Activated CD8-positive, alpha-beta memory T cell treated with anti-CD3 and anti-CD28 coated beads for 1 hour (primary cell): ENCODE data around the gene DPEP3.
A peak's percentile ranks its signal among the peaks of the same experiment; 100 is the strongest.
"Not testable (repeated sequence)": the region's sequence is repeated elsewhere in the genome, so short reads cannot be mapped to it uniquely, and the experiment has no call there.

Experiments
- DNase-seq, 2 donors: peaks; one replicate each; pipeline ENCODE4 v3.0.0-alpha.2; 2020; ENCODE audit warnings: low read depth in 1 of 2; ENCODE audit errors: extremely low read depth in 1 of 2

Gene DPEP3

DNA sequence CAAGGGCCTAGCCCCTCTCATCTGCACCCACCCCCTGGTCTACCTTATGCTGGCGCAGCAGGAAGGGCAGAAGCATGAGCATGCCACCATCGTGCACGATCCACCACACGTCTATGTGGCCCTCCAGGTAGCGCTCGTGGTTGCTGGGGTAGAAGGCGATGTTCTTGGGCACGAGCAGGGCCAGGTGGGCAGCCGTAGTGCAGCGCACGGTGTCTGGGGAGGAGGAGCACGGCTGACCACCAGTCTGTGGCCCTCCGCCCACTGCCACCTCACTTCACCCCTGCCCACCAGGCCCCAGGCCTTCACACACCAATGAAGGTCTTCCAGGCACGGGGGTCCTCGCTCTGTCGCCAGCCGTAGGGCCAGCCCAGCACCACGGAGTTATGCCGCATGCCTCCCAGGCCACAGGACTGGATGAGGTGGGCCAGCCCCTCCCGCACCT, 34.1 kb downstream of the DPEP3 start:
- no peak for DNase-seq

DNA sequence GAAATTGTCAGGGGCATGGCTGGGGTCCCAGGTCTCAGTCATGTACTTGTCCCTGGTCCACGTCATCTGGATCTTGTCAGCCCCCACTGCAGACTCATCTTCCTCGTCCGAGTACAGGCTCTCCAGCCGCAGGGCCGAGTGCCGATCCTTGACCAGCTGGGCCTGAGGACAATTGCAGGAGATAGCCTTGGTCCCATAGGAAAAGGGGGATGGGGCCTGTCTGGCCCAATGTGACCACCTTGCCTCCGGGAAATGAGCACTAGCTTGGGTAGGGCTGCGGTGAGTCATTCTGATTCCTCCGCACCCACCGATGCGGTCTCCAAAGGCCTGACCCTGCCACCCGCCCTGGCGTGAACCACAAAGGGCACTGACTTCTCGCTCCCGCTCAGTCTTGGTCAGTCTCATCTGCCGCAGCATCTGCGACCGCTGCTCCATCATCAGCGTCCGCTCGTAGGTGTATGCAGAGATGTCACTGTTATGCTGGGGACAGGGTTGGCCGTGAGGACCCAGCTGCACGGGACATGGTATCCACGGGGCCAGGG, 34.8 kb downstream of the DPEP3 start:
- DNase-seq, result no peak

DNA sequence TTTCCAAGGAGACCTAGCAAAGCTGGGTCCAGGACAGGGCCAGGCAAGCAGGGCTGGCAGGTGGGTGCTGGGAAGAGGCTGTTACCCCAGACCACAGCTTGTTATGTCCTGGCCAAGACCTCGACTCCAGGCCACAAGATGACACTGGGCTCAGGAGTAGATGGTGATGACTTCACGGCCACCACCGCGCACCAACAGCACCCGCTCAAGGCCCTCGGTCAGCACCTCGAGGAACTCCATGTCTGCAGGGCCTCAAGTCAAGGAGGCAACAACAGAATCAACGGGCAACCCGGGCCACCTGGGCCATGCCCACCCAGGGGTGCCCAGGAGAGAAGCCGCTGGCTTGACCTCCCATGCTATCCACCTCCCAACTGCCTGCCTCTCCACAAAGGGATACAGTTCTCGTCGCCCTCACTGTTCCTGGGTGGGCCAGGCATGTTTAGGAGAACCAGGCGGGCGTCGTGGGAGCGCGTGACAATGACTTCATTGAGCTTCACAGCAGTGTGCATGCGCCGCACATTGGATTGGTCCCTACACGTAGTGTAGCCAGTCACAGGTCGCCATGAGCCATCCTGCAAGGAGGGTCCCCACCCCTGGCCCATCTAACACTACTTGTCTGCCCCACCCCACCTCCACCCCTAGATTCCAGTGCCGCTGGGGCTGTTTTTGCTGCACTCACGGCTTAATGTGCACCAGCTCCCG, 35.5 kb downstream of the DPEP3 start:
- no peak for DNase-seq

DNA sequence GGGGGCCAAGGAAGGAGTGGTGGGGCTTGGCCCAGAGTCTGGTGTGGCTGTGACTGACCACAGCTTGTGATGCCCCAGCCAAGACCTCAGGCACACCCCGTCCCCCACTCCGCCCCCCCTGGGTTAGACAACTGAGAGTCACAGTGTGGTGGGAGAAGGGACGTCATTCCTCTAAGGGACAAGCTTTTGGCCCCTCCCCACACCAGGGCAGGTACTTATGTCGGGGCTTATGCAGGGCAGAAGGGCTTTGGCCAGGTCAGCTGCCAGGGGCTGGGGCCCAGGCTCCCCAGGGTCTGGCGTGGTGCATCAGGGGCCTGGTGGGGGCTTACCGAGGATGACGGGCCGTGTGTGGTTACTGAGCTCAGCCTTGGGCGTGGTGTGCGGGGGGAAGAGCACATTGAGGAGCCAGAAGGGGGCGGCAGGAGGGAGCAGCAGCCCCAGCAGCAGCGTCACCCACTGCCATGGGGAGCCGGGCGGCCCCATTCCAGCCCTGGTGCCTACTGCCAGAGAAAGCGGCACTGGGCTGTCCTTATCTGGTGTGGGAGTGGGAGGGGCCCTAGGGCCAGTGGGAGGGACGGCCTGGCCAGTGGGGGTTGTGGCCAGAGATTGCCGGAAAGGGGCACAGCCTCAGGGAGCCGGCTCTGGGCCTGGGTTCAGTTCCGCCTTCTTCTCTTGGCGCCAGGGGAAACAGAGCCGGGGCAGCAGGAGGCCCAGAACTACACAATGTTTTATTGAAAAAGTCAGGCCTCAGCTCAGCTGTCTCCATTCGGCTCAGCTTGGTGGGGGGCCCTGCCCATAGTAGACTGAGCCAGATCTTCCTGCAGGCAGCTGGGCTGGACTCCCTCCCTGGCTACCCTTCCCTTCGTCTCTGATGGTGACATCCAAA, 36.4 kb downstream of the DPEP3 start, which contains the start of gene LCAT:
Gene LCAT, minus strand, starts transcription at position 502 of the 886 bp plus-strand sequence. Its CDS starts 19 bp downstream, at position 483.
- DNase-seq, result no peak

DNA sequence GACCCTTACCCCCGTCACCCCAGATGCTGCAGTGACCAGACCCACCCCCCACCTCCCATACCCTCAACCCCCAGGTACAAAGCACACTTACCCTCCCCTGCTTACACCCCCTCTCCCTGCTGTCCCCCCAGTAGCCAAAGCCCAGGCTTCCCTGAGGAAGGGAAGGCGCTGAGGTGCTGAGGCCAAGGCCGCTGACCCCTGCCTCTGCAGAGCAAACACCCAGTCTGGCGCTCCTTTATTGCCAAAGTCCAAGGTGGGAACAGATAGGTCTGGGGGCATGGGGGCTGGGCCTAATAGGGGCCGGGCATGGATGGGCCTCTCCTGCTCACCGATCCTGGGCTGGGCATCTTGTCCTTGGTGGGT, 37.1 kb downstream of the DPEP3 start:
- no peak for DNase-seq

DNA sequence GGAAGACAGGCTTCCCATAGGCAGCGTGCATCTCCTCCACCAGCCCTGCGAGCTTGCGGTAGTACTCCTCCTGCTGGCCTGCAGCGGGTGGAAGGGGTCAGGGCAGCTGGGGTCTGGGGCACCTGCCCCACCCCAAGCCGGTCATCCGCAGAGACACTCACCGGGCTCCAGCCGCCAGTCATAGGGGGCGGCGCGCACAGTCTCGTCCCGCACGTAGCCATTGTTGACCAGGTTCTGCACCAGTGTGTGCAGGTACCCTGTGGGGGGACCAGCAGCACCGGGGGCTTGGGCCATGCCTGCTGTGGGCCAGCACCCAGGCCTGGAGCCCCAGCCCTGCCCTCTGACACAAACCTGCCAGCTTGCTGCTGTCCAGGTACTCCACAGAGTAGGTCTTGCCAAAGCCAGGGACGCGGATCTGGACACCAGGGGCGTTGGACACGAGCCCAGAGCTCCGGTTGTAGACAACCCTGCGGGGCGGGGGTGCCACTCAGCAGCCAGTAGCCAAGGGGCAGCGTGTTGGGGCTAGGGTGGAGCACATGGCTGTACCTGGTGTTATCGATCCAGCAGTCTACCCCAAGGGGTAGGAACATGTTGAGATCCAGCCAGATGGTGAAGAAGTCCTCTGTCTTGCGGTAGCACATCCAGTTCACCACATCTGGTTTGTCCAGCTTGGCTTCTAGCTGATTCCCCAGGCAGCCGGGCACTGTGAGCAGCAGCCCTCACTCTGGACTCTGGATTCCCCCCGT, 37.6 kb downstream of the DPEP3 start:
- DNase-seq, result no peak

DNA sequence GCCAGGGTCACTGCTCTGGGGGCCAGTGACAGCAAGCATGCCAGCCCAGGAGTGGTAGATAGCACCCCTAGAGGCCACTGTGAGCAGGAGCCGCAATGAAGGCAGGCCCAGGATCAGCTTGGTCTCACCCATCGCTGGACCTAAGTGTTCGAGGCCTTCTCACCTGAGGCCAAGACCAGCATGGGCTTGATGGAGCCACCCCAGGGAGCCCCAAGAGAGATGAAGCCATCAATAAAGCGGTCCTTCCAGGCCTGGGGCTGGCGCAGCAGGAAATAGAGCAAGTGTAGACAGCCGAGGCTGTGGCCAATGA, 38.1 kb downstream of the DPEP3 start:
- no peak for DNase-seq

DNA sequence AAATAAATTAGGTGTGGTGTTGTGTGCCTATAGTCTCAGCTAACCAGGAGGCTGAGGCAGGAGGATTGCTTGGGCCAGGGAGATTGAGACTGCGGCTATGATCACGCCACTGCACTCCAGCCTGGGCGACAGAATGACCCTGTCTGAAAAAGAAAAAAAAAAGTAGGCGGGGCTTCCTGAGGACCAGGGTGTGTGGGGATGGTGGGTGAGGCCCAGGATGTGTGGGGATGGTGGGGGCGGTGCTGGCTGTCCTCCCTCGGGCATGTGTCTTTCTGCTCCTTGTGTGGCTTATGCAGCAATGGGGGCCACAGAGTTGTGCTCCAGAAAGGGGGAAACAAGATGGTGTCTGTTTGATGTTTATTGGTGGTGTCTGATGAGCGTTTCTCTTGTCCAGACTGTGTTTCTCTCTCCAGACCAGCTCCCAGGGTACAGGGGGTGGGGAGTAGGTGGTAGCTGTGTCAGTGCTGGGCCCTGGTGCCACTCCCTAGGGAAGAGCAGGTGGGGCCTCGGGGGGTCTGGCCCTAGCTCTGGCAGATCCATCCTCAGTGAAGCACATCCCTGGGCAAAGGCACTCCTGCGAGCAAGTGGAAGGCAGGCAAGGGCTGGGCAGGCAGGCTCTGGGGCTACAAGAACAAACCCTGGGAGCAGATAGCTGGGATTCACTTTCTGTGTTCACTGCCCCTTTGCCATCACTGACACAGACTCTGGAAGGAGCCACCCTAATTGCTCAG, 38.7 kb downstream of the DPEP3 start:
- no peak for DNase-seq

DNA sequence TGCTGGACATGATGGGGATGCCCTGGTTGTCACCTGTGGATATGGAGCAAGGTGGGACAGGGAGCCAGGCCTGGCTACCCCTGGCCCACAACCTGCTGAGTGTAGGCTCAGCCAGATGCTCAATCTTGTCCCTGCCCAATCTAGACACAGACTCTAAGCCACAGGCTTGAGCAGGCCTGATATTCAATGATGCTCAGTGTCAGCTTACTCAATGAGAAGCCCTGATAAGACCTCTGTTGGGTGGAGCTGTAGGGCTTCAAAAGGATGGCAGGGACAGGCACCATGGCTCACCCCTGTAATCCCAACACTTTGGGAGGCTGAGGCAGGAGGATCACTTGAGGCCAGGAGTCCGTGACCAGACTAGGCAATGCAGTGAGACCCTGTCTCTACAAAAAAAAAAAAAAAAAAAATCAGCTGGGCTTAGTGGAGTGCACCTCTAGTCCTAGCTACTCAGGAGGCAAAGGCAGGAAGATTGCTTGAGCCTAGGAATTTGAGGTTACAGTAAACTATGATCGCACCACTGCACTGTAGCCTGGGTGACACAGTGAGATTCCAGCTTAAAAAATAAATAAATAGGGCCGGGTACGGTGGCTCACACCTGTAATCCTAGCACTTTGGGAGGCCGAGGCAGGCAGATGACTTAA, 39.7 kb downstream of the DPEP3 start:
- DNase-seq, result no peak

DNA sequence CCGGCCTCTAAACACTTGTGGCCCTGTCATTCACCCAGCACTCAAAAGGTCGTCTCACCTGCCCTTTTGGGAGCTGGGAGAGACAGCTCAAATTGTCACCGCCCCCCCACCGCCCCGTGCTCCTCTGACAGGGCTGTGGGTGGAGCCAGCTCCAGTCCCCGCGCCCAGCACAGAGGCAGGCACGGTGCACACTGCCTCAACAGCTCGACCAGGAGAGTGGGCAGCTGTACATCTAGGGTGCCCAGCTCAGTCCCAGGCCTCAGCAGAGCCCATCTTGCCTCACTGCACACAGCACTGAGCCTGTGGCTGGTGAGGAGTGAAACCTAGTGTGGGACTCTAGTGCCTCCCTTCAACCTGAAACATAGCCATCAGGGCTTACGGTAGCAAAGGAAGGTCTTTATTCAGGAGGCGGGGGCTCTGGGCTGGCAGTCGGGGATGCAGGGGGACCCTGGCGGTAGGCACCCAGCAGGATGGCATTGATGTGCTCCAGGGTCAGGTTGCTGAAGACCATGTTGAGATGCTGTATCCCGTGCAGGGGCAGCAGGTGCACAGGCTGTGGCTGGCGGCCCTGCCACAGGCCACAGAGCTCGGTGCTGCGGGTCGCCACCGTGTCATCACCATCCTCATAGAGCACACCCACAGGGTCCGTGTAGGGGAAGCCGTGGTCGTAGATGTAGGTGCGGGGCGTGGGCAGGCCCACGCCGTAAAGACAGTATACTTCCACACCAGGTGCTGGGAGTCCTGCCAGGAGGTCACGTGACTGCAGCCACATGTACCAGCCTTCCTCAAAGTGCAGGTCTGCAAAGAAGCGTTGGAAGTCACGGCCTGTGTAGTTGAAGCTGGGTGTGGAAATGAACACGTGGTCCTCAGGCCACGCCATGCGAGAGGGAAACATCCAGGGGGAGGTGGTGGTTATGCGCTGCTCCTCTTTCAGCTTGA, 40.5 kb downstream of the DPEP3 start:
- no peak for DNase-seq

DNA sequence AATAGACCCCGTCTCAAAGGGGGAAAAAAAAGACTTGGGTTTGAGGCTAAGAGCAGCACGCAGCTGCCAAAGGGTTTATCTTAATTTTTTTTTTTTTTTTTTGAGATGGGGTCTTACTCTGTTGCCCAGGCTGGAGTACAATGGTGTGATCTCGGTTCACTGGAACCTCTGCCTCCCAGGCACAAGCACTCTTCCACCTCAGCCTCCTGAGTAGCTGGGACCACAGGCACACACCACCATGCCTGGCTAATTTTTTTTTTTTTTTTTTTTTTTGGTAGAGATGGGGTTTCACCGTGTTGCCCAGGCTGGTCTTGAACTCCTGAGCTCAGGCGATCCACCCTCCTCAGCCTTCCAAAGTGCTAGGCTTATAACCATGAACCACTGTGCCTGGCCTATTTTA, 42.6 kb downstream of the DPEP3 start:
- not testable (repeated sequence) for DNase-seq

DNA sequence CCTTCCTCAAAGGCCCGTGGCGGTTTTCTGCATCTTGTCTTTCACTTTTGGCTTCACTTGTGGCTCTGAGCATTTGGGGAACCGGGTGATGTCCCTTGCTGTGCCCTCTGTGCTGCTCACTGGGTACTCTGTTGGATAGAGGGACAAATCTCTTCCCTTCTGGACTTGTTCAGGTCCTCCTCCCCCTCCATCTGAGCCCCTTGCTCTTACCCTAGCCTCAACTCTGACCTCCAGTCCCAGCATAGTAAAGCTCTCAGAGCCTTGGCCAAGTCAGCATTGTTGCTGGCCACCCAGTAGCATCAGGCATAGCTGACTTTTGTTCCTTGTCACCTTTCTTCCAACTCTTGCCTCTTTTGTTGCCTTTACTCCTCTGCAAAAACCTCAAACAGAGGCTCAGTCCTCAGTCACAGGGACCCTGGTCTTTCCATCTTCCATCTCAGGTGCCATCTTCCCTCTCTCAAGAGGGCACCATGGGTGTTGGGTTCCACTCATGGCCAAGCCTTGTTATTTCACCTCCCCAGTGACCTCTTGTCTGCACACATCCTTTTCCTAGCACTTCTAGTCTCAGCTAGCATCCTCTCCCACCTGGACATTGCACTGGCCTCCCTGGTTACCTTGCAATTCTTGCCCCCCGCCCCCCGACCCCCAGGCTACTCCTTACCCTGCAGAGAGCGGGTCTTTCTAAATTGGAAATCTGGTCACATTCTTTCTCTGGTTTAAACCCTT, 43.3 kb downstream of the DPEP3 start:
- DNase-seq, result peak in 1 of 2 donors; percentile 49

DNA sequence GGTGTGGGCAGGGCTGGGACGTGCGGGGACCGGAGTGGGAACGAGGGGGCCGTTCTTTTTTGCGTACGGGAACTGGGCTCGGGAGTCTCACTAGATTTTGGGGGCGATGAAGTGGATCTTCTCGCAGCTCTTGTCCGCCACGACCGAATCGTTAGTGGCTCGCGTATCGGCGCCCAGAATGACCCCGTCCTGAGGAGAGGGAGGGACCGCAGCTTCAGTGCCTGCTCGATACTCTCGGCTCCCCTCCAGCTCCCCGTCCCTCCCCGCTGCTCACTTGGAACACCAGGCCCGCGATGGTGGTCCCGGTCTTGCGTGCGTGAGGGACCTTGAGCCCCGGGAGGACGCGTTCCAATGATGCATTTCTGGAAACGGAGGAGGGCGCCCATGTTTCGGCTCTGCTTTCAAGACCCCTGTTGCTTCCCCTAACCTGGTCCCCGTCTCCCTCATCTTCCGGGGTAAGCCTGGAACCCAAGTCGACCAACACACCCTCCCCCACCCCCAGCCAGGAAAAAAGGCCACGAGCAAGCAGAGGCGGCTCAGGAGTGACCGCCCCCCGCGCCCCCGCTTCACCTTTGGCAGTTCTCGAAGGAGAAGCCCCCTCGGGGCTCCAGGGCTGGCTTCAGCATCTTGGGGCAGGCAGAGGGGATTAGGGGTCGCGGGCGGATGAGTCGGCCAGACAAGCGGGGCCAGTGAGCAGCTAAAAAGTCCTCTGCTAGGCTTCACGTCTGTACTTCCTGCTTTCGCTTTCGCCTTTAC, 44.0 kb downstream of the DPEP3 start, which contains the start of gene PSMB10:
Gene PSMB10, minus strand, starts transcription at position 727 of the 756 bp plus-strand sequence. Its CDS starts 101 bp downstream, at position 626.
- DNase-seq, result peak; percentile 10 to 21

DNA sequence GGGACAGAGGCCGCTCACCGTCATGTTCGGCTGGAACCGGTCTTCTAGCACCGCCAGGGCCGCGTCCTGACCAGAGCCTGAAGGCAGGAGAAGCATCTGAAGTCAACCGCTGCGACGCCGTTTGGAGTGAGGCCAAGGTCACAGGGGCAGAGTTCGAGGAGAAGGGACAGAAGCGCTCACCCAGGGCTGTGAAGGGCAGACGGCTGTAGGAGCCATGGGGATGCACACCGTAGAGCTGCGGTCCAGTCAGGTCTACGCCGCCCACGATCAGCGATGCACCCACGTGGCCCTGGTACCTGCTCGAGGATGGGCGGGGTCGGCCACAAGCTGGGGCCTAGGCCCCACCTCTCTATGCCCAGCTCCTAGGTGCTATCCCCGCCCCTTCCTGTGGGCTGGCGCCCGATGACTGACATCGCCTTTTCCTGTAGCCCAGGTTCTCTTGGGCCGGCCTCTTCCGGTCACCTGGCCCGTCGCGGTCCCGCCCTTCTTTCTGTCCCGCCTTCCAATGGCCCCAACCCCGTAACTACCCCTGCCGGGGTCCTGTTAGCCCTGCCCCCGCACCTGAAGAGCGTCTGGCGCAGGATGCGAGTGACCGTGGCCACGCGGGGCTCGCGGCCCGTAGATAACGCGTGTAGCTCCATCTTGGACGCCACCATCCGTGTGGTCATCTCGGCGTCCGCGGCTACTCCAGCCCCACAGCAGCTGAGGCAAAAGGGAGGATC, 44.7 kb downstream of the DPEP3 start:
- DNase-seq, result peak; percentile 82 to 84

DNA sequence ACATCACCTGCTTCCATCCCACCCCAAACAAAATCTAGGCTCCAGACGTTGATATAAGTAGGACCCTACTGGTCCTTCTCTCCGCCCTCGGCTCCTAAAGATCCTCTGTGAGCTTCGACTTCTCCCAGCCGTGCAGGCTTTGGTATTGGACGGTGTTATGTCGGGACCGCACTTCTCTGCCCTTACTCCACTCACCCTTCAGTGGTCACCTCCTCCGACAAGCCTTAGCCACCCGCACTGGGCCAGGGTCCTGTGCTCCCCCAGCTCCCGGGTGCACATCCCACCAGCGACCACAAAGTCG, 45.2 kb downstream of the DPEP3 start:
- no peak for DNase-seq

DNA sequence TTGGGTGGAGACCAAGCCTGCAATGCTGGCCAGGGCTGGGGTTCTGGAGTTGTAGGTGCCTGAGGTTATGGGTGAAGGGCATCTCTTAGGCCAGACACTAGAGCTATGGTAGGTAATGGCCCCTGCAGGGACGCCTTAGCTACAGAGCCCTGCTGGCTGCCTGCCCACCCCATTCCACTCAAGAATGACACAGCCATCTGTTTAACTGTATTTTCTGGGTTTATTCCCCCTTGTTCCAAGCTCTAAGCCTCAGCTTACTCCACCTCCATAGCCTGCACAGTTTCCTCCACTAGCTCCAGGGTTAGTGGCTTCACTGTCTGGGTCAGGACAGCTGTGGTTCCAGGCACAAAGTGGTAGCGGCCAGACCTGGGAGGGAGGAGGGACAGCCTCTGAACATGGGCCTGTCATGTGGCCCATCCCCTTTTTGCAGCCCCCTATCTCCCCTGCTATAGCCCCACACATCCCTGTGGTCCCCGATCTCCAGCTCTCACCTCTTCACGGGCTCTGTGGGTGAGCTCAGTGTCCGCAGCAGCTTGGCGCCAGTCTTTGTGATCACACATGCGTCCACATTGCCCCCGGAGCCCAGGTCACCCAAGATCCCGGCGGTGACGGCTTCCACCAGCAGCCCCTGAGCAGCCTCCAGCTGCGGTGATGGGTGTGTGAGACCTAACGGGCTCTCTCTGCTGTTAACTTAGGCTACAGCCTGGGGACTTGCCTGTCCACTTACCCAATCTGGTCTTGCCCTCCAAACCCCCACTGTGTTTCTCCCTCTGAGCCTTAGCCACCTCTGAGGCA, 45.8 kb downstream of the DPEP3 start:
- no peak for DNase-seq
